SH-SY5Y (cell line): ENCODE measurements around the gene HOXB7.

Experiments
- GATA2 ChIP-seq: IDR thresholded peaks from 2 replicates; pipeline ENCODE4 v1.6.1; 2011; ENCODE audit warnings: mild to moderate bottlenecking, low read depth, low read length
- GATA3 ChIP-seq: IDR thresholded peaks from 2 replicates; pipeline ENCODE4 v1.6.1; 2011; ENCODE audit warnings: low read depth, mild to moderate bottlenecking, low read length, moderate library complexity

DNA sequence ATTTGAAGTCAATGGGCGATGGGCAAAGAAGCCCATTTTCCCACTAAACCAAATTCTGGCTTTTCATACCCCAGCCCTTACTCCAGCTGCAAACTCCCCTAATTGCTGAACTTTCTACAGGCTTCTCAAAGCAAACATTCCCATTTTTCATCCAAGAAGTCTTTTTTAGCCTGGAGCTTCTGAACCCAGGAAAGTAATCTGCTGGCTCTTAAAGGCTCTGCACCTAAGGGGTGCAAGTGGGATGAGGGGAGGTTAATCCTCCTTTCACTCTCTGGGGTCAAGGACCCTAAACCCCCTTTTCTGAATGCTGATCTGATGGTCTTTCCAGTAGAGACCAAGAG, 2.4 kb downstream of the HOXB7 start:
- TF ChIP-seq GATA3: no peak
- no peak for TF ChIP-seq GATA2
